NCI-H524 (cell line): ENCODE measurements around the gene LRTM2.
A peak's percentile ranks its signal among the peaks of the same experiment; 100 is the strongest.
"Not testable (repeated sequence)": the region's sequence is repeated elsewhere in the genome, so short reads cannot be mapped to it uniquely, and the experiment has no call there.

ENCODE experiments used
- DNase-seq, 2 experiments: peaks; one replicate each; lab custom pipeline; 2025; lab: John Stamatoyannopoulos, UW

Gene LRTM2

GRCh38 chr12:1811281-1811947 lies 9.0 kb upstream of the LRTM2 start:
- DNase-seq: no peak

- DNase-seq: no peak
Observed at GRCh38 chr12:1811948-1812291, 8.4 kb upstream of the LRTM2 start.

GRCh38 chr12:1812650-1813302 lies 7.6 kb upstream of the LRTM2 start:
- no peak for DNase-seq

- DNase-seq: no peak
Observed at GRCh38 chr12:1814266-1814665, 6.1 kb upstream of the LRTM2 start.

- no peak for DNase-seq
Observed at GRCh38 chr12:1815108-1815507, 5.3 kb upstream of the LRTM2 start.

GRCh38 chr12:1815814-1816729 lies 4.3 kb upstream of the LRTM2 start:
- DNase-seq: no peak

- DNase-seq: peak in 1 of 2 experiments; percentile 57
Observed at GRCh38 chr12:1816730-1817348, 3.5 kb upstream of the LRTM2 start.

- DNase-seq: not testable (repeated sequence)
Observed at GRCh38 chr12:1817928-1818327, 2.4 kb upstream of the LRTM2 start.

- DNase-seq: no peak
Observed at GRCh38 chr12:1819050-1819449, 1.3 kb upstream of the LRTM2 start.

GRCh38 chr12:1819571-1819970 lies 794 bp upstream of the LRTM2 start:
- no peak for DNase-seq

GRCh38 chr12:1820896-1821291 lies 529 bp downstream of the LRTM2 start:
- peak in 1 of 2 experiments; percentile 41 for DNase-seq

GRCh38 chr12:1821805-1822204 lies 1.4 kb downstream of the LRTM2 start:
- peak; percentile 83 to 91 for DNase-seq

- no peak for DNase-seq
Observed at GRCh38 chr12:1822699-1823098, 2.3 kb downstream of the LRTM2 start.

- DNase-seq: no peak
Observed at GRCh38 chr12:1823237-1823636, 2.9 kb downstream of the LRTM2 start.

GRCh38 chr12:1825382-1826102 lies 5.2 kb downstream of the LRTM2 start:
- no peak for DNase-seq

- no peak for DNase-seq
Observed at GRCh38 chr12:1826401-1826800, 6.0 kb downstream of the LRTM2 start.

GRCh38 chr12:1826867-1827705 lies 6.7 kb downstream of the LRTM2 start:
- no peak for DNase-seq

- DNase-seq: no peak
Observed at GRCh38 chr12:1827826-1828805, 7.8 kb downstream of the LRTM2 start.

GRCh38 chr12:1828856-1829255 lies 8.5 kb downstream of the LRTM2 start:
- no peak for DNase-seq
